Measurements from ENCODE around the gene TENM4.

The TENM4 gene

DNA sequence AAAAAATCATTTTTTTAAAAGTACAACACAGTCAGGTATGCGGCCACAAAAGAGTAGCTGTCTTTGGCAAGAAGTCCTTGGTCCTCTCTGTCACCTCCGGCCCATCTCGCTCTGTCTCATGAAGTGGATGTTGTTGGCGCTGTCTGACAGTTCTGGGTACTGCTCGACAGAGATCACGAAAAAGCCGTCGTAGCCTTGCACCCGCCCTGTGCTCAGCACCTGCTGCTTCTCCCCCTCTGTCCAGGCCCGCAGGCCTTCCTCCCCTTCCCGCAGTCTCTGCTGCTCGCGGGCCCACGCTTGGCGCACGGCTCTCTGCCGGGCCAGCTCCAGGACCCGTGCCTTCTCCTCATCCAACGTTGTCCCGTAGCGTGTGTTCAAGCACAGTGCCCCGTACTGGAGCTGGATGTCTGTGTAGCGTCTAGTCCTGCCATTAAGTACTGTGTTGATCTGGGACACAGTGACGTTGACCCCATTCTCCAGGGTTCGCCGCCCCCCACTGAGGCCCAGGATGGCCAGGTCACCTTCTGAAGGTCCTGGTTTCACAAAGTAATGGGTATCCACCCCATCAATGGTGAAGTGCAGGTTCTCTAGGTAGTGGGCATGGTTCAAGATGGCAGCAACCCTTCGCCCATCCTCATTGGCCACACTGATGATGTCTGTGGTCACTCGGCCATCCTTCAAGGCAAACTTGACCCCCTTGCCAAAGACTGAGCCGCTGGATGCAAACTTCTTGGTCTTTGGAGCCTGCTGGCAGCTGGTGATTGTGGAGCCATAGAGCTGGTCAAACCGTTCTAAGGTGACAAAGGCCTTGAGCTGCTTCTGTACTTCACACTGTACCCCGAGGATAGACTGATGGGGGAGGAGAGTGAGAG lies 782.6 kb downstream of the TENM4 start:
- DNase-seq (ENCODE audit: low spot score), result no peak

DNA sequence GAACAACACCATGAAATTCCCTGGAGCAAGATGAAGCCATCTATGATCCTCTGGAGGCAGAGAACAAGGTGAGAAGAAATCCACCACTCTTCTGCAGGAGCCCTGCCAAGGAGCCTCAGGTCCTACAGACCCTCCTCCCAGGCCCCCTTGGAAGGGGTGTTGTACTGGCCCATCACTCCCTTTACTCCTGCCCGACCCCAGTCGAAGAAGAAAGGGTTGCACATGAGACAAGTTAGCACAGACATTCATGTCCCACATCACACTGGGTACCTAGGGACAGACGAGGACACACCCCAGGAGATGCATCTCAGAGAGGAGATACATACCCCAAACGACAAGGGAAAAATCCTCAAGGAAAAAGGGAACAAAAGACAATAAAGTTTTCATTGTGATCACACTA lies 783.4 kb downstream of the TENM4 start:
- no peak for DNase-seq (ENCODE audit: low spot score)

DNA sequence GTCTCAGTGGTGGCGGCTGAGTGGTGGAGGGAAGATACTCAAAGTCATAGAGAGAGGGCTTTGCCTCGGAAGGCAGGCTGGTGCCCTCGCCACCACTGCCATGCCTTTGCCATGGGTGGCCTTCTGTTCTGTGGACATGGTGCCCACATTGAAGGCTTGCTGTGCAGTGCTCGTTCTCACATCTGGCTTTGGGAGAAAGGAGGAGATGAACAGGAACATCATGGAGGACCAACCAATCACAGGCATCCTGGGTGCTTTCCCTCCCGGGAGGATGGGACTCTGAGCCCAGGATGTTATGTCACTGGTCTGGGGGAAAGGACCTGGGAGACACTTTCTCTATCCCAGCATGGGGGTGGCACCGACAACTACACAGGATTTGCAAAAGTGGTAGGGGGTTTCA lies 783.8 kb downstream of the TENM4 start:
- DNase-seq (ENCODE audit: low spot score), result no peak

DNA sequence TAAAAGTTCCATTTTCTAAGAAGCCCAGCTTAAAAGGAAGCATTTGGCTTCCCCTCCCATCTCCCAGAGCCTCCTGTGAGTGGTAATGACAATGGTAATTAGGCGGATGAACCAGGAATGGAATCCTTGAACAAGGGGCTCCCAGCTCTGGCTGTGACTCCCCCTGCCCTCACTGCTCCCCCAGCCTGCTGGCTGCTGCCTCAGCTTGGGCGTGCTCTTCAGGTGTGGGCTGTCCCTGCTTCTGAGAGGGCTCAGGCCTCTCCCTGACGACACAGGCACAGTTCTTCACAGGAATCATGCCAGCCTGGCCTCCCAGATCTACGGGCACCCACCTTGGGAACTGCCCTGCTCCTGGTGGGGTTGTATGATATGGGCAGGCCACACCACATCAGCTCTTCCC lies 784.5 kb downstream of the TENM4 start:
- DNase-seq (ENCODE audit: low spot score), result no peak

DNA sequence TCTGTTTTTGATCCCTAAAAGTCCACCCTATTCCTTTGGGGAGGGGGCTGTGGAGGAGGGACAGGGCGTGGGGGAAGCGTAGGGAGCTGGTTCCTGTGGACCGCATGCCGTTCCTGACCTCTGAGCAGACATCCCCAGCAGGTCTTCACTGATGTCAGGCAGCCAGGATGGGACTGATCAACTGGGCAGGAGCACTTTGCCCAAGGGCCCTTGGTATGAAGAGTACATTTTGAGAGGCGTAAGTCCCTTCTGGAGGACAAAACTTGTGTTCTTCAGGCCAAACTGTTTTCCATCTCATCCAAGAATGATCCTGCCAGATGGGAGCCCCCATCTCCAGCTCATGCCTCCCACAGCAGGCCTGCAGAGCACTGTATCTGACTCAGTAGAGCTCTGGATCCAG lies 785.3 kb downstream of the TENM4 start:
- no peak for DNase-seq (ENCODE audit: low spot score)

DNA sequence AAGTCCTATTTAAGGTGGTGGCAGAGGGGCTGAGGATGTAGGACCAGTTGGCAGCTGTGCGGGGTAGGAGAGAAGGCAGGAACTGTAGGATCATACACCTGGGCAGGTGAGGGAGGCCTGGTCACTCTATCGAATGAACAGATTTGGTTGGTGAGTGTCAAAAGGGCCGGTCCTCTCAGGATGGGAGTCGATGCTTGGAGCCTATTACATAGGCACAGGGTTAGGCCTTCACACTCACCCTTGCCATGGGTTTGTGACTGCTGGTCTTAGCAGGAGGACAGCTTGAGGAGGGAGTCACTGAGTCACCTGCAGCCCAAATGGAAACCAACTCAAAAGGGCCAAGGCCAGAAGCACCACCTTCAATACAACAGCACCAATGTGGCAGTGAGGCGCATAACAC lies 786.0 kb downstream of the TENM4 start:
- DNase-seq (ENCODE audit: low spot score), result no peak

DNA sequence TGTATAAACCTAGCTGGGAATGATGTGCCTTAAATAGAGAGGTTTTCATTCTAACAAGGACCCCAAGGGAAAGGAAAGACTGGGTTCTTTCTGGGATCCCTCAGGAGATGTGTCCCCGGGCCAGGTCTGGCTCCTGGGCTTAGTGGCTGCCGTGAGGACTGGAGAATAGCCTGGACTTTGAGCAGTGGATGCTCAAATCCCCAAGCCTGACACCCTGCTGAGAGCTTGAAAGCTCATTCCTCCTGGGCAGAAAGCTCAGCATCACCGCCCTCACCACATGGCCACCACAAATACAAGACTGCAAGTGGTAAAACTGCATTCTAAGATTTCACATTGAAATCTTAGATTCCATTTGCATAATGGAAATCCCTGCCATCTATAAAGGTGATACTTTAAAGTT lies 786.8 kb downstream of the TENM4 start:
- DNase-seq (ENCODE audit: low spot score), result no peak

DNA sequence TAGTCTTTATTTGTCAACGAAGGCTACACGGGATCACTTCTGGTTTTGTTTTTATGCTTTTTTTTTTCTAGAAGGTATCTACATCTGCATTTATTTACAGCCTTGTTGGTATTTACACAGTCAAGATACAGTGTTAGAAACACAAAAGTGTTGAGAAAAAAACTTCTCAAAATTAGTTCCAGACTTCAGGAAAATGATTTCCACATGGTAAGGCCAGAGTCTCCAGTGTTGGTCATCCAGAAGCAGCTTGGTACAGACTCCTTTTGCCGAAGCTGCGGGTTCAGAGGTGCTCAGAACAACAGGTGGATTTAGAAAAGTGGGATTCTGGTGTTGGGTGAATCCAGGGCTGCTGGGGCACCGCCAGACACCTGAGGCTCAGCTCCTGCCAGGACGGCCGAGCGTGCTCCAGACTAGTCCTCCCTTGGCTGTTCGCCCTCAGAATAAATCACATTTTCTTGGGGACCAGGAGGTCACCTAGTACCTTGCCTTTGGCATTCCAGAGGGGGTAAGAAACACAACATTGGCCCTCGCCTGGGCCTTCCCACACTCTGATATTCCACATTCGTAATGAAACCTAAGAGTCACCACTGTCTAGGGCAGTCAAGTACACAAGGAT lies 787.4 kb downstream of the TENM4 start:
- no peak for DNase-seq (ENCODE audit: low spot score)

DNA sequence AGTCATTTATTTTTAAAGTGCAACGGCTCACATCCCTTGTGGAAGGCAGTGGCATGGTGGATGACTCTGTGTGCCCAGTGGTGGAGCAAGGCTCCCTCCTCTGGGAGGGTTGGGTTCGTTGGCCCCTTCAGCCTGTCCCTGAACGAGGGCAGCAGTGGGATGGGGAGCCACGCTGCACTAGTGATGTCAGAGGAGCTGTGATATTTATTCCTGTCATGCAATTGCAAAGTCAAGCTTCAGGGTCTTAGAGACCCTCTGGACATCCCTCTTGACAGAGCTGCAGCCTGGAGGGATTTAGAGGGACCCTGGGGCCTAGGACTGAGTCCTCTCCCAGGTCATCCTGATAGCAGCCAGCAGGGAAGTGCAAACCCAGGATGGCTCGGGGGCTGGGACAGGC lies 788.0 kb downstream of the TENM4 start:
- DNase-seq (ENCODE audit: low spot score), result no peak

DNA sequence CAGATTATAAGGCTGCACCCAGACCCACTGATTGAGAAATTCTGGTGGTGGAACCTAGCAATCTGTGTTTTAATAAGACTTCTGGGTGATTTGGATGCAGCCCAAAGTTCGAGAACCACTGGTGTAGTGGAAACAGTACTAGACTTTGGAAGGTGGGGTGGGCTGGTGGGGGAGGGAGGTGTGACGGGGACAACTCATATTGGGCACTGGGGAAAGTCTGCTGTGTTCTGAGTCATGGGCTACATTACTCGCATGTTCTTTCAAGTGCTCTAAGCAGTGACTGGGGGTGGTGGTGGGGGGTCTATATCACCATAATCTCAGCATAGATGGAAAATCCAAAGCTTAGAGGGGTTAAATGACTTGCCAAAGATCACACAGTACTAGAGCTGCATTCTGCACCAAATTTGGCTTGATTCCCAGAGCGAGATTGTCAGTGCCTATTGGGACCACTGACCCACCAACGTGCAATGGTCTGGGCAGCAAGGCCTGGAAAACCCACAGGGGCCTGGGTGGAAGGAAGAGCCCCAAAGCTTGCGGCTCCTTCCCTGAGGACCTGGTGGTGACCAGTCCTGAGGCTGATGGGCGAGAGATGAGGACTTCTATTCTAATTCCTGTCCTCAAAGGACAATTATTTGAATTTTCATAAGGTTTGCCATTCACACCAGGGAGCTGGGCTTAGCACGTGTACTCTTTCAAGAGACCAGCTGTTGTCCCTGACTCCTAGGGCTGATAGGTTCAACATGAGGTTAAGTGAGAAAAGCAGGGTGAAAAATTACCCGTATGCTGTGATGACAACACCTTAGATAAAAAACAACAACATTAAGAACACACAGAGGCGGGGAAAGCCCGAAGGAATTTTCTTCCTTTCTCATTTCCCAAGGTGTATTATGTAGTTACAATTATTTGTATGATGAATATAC lies 788.6 kb downstream of the TENM4 start:
- no peak for DNase-seq (ENCODE audit: low spot score)

DNA sequence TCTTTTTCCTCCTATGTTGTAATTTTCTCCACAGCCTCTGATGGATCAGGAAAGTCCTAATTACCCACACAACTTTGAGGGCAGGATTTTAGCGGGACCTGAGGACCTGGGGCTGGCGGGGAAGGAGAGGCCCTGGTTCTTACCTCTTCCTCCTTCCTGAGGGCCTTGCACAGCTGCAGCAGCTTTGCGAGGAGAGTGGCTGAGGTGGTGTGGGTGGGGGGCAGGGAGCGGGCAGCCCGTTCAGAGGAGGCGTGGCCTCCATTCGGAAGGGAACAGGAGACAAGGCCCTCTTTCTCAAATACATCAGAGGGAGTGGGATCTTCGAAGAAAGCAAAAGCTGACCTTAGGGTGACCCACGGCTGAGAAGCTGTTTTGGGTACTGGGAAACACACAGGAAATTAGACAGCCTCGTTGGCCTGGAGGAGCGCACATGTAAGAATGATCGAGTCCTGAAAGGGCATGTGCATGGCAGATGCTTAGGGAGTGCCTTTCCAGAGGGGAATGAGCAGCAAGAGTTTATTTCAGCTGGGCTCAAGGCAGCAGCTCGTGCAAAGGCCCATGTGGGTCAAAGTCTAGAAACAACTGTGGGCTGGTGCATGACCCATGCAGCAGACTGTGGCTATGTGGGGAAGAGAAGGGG lies 789.6 kb downstream of the TENM4 start:
- DNase-seq (ENCODE audit: low spot score), result no peak

DNA sequence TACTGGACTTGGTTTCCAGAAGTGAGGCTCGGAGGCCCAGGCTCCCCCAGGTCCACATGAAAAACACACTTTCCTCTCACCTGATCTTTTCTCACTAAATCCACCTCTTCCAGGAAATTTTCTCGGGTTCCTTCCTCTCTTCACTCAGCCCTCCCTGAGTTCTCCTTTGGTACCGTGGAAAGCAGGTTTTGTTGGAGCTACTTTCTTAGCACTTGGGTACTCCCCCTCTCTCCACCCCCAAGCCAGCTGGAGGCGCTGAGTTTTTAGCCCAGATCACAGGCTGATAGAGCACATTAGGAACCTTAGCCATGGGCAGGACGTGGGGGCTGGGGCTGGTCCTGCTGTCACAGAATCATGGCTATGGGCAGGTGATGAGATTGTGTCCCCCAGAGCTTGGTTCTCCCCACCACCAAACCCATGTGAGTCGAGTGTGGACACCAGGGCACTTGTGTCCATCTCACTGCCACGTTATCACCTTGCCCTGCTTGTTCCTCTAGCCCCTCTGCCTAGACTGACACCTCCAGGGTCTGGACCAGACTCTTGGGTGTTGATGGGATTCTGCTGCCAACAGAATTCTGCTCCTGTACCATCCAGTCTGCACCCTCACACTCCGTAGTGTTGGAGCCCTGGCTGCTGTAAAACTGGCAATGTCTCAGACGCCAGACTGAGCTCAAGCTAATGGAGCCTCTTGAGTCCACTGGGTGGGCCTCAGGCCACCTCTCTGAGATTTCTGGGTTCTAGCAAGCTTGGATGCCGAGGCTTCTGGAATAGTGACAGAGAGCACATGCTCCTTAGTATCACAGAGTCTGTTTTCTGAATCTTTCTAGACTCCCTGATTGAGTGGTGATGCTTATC lies 791.2 kb downstream of the TENM4 start:
- no peak for DNase-seq (ENCODE audit: low spot score)

DNA sequence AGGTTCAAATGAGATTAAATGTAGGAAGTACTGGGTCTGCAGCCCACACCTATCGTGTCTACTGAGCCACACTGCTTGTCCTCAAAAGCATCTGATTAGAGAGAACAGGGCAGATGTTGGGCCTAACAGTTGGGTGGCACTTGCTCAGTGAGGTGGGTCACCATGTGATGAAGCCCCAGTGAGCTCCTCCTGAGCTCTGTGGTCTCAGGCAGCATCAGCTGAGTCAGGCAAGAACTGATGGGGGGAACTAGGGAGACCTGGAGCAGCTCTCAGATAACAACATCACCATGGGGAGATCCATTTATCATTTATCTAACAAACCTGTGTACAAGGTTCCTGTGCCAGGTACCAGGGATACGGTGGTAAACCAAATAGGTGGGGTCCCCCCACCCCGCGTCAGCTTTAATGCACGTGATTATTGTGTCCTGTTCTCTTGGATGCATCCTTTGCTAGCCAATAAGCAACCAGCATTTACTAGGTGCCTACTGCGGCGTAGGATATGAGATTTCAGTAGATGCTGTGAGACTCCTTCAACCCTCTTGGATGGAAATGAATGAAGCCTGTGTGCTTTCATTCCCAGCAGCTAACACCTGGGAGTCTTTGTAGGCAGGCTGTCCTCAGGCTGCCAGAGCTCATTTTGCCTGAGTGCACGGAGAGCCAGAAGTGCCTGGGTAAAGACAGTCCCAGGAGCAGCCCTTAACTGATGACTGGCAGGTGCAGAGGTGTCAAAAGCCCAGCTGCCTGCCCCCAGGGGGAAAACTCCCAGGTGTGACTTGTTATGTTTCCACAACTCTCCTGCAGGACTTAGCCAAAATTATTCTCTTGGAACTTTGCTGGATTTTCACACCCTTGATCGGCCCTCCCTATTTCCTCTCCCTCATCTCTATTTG lies 792.6 kb downstream of the TENM4 start:
- DNase-seq (ENCODE audit: low spot score), result no peak

DNA sequence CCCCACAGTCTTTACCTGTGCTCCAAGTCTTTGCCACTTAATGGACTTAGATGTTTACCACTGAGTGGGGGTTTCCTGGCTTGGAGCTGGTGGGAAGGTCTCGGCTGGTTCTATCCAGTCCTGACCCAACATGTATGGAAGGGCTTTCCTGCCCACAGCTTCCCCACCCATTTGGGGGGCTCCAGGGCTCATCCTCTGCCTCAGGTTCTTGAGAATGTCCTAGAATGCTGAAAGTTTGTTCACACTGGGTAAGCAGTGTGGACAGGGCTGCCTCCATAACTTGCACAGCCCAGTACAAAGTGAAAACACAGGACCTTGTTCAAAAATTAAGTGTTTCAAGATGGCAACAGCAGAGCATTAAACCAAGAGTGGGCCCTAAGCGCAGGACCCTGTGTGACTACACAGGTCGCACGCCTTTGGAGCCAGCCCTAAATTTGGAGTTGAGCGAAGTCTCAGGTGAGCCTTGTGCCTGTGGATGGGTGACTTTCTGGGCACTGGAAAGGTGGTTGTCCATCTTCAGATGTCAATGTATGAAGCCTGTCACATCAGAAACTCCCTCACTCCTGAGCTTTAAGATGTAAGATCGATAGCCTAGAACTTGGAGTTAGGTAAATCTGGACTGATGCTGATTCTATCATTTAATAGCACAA lies 793.4 kb downstream of the TENM4 start:
- no peak for DNase-seq (ENCODE audit: low spot score)

DNA sequence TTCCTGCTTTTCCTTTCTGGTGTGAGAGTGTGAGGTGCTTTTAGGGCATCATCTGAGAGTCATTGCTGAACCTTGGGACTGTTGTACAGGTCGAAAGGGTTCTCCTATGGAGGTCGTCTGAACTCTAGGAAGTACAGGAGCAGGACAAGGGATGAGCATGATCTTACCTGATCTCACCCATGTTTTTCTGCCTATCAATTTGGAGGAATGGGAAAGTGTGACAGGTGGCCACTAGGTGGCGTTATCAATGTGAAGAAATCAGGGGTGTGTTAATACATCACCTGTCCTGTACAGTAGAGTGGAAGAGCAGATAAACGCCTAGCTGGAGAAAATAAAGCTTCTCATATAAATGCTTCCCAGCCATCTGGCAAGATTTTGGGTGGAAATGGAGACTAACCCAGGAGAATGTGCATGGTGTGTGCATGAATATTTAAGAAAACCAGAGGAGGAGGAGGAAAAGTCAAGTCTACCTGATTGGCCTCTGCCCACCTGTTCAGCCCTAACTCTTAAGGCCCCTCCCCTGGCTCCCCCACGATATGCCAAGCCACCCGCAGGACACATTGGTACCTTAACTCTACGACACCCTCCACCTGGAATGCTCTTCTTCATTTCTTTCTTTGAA lies 794.2 kb downstream of the TENM4 start:
- DNase-seq (ENCODE audit: low spot score), result peak; percentile 41

DNA sequence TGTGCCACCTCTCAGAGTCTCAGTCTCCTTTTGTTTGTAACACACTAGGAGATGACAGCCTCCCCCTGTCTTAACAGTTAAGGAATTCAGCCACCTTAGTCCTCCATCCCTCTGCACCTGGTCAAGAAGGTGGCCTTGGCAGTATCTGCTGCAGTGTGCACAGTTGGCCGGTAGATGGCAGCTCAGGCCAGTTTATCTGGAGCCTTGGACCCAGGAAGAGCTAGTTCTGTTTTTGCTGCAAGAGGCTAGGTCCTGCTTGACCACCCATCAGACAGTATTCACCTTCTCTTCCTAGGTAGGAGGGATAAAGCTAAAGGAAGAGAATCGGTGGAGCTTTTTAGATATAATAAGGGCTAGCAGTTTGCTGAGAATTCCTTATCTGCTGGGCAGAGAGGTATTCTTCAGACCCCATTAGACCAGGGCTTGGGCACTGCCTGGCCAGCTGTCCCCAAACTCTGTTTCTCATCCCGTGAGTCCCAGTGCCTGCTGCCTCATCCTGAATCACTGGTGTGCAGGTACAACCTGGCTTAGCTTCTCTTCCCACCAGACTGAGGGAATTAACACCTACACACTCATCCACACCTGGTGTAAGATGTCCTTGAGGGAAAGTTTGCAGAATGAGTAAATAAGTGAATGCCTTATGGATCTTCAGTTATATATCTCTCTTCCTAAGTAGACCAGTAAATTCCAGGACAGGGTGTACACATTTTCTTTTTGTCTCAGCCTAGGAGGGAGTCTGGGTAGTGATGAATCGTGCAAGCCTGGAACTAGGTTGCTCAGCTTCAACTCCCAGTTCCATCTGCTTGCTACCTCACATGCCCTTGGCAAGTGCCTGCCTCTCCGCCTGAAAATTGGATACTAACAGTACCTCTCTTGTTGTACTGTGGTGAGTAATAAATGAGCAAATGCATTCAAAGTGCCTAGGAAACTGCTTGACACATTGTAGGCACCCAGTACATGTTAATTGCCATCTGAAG lies 795.3 kb downstream of the TENM4 start:
- DNase-seq (ENCODE audit: low spot score), result peak; percentile 83

DNA sequence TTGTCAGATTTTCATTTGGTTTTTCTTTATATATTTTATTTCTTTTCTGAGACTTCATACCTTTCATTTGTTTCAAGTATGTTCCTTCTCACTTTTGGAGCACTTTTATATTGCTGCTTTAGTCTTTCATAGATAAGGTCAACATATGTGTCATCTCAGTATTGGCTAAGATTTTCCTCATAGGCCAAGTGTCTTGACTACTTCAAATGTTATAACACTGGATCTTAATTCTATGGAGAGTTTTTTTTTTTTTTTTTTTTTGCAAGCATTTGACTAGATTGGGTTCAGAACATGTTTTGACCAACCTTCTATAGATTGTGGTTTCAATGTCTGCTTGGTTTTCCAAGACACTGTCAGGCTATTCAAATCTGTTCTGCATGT lies 797.2 kb downstream of the TENM4 start:
- no peak for DNase-seq (ENCODE audit: low spot score)

All from AG08396 (cell line).